Measurements from ENCODE around the gene CPAMD8. TPM values are rescaled to one million over a fixed set of nuclear protein-coding genes. Genes with fewer than 3 reads are reported as not detected.

Gene CPAMD8
- total and polyA plus RNA-seq, 7 donors = 0.60 to 14.4 (median 2.4) TPM

DNA sequence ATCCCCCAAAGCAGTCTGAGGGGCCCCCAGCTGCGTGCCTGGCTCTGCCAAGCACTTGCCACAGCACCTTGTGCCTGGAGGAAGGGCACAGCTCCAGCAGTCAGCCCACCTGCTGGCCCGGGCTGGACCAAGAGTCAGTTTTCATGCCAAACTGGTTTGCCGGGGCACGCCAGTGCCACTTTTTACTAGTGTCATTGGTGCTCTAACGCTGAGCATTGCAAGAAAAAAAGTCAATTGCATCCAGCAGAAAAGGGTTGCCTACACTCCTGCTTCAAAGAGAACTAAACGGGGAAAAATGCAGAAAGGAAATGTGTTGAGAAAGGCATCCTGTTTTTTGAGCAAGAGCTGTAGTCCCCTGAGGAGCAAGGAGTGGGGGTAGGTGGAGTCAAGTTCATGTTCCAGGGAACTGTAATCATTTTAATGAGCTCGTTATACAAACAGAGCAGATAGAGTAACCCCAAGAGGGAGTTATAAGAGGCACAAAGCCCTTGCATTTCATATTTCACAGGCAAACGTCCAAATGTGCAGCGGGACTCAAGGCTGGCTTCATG is 69.4 kb downstream of the CPAMD8 start:
- H3K36me3 ChIP-seq = no peaks in the 10 kb centered on the region
- WGBS, 2 donors = 10 to 45% methylated on average over 9 of the region's 9 CpGs
- peaks cover 0 to 3% (median 0%) of the 10 kb centered on the region in 3 donors for H3K27me3 ChIP-seq
- no peak overlapping the region for H3K4me3 ChIP-seq
- H3K9me3 ChIP-seq = no peaks in the 10 kb centered on the region
- TF ChIP-seq POLR2AphosphoS5 (IDR thresholded peaks at IDR 0.05) (no peak), POLR2A (IDR thresholded peaks at IDR 0.05) (no peak), CTCF (IDR thresholded peaks at IDR 0.05) (no peak), EP300 (IDR thresholded peaks at IDR 0.05) (no peak)
- no peak overlapping the region for H3K27ac ChIP-seq
- DNase-seq = no peak
- no peaks in the 10 kb centered on the region for H3K4me1 ChIP-seq
- intact Hi-C loops (cut with DNase I) = no loop called here

GRCh38 chr19:16955161-16955560 is 71.4 kb downstream of the CPAMD8 start:
- no peak for TF ChIP-seq POLR2A (IDR thresholded peaks at IDR 0.05)
- no peak for TF ChIP-seq EP300 (IDR thresholded peaks at IDR 0.05)
- no peak for TF ChIP-seq CTCF (IDR thresholded peaks at IDR 0.05)
- TF ChIP-seq POLR2AphosphoS5 (IDR thresholded peaks at IDR 0.05) = no peak
- Histone ChIP-seq H3K4me1 (no peaks in the 10 kb centered on the region), H3K27ac (no peak overlapping the region), H3K4me3 (no peak overlapping the region), H3K9me3 (no peaks in the 10 kb centered on the region), H3K36me3 (no peaks in the 10 kb centered on the region), H3K27me3 (peaks cover 0 to 3% (median 0%) of the 10 kb centered on the region in 3 donors)
- no peak for DNase-seq
- 75 to 89% methylated on average over 4 of the region's 4 CpGs for WGBS, 2 donors
- intact Hi-C loops (cut with DNase I) = no loop called here

GRCh38 chr19:16952046-16952445 is 74.6 kb downstream of the CPAMD8 start:
- intact Hi-C loops (cut with DNase I) = no loop called here
- no peak for DNase-seq
- H3K9me3 ChIP-seq = no peaks in the 10 kb centered on the region
- no peak overlapping the region for H3K4me3 ChIP-seq
- H3K27ac ChIP-seq = no peak overlapping the region
- TF ChIP-seq POLR2AphosphoS5 (IDR thresholded peaks at IDR 0.05) (no peak), EP300 (IDR thresholded peaks at IDR 0.05) (no peak), POLR2A (IDR thresholded peaks at IDR 0.05) (no peak), CTCF (IDR thresholded peaks at IDR 0.05) (no peak)
- H3K4me1 ChIP-seq = no peaks in the 10 kb centered on the region
- no peaks in the 10 kb centered on the region for H3K36me3 ChIP-seq
- 95 to 96% methylated on average over 9 of the region's 9 CpGs for WGBS, 2 donors
- no peaks in the 10 kb centered on the region for H3K27me3 ChIP-seq

- intact Hi-C loops (cut with DNase I) = no loop called here
- DNase-seq = no peak
Observed at GRCh38 chr19:16951529-16951928, 75.1 kb downstream of the CPAMD8 start.

More at GRCh38 chr19:16951529-16951928, 75.1 kb downstream of the CPAMD8 start:
- no peak overlapping the region for H3K4me3 ChIP-seq
- H3K4me1 ChIP-seq = no peaks in the 10 kb centered on the region
- no peaks in the 10 kb centered on the region for H3K27me3 ChIP-seq
- WGBS, 2 donors = 87 to 88% methylated on average over 6 of the region's 6 CpGs
- no peaks in the 10 kb centered on the region for H3K9me3 ChIP-seq
- no peak for TF ChIP-seq EP300 (IDR thresholded peaks at IDR 0.05)
- no peak for TF ChIP-seq POLR2A (IDR thresholded peaks at IDR 0.05)
- no peak for TF ChIP-seq CTCF (IDR thresholded peaks at IDR 0.05)
- TF ChIP-seq POLR2AphosphoS5 (IDR thresholded peaks at IDR 0.05) = no peak
- H3K36me3 ChIP-seq = no peaks in the 10 kb centered on the region
- H3K27ac ChIP-seq = no peak overlapping the region
